Neural cell (in vitro differentiated cells): ENCODE data around the gene FNBP1. TPM values are rescaled to one million over a fixed set of nuclear protein-coding genes. Genes with fewer than 3 reads are reported as not detected.

Experiments
- H2AFZ ChIP-seq: fragments of 200-600, 300-800 bp; sonication (generic), shearing (Covaris generic); 2 replicates; pipeline ENCODE4 v1.6.0; 2014; ENCODE audit warnings: low read depth, mild to moderate bottlenecking, antibody characterized with exemption, low read length, moderate library complexity
- H3F3A ChIP-seq: fragments of 200-600 bp; shearing (Covaris generic); 2 replicates; pipeline ENCODE4 v1.6.1; 2016; ENCODE audit warnings: mild to moderate bottlenecking, moderate library complexity, mixed read lengths, antibody characterized with exemption, low read length; ENCODE audit not compliant: insufficient read depth, poor library complexity, severe bottlenecking
- H3K27ac ChIP-seq: fragments of 200-600, 300-800 bp; sonication (generic), shearing (Covaris generic); 2 replicates; pipeline ENCODE4 v1.5.1; 2014; ENCODE audit warnings: mild to moderate bottlenecking, low read length, moderate library complexity
- H3K27me3 ChIP-seq: fragments of 300-800, 200-600 bp; sonication (generic), shearing (Covaris generic); 2 replicates; pipeline ENCODE4 v1.6.0; 2014; ENCODE audit warnings: mild to moderate bottlenecking, low read depth, low read length, moderate library complexity; ENCODE audit not compliant: insufficient read depth
- H3K36me3 ChIP-seq: fragments of 300-800, 200-600 bp; sonication (generic), shearing (Covaris generic); 2 replicates; pipeline ENCODE4 v1.5.1; 2014; ENCODE audit warnings: mild to moderate bottlenecking, antibody characterized with exemption, low read length, moderate library complexity; ENCODE audit not compliant: insufficient read depth
- H3K4me2 ChIP-seq: fragments of 300-800, 200-600 bp; sonication (generic), shearing (Covaris generic); 2 replicates; pipeline ENCODE4 v1.6.0; 2014; ENCODE audit warnings: mild to moderate bottlenecking, low read length
- H3K4me3 ChIP-seq: fragments of 300-800, 200-600 bp; sonication (generic), shearing (Covaris generic); 2 replicates; pipeline ENCODE4 v1.5.1; 2014; ENCODE audit warnings: mild to moderate bottlenecking, low read length, moderate library complexity
- H3K79me2 ChIP-seq: fragments of 200-600 bp; shearing (Covaris generic); replicated peaks from 2 replicates; pipeline ENCODE4 v1.6.0; 2014; ENCODE audit warnings: mild to moderate bottlenecking, low read length, moderate library complexity; ENCODE audit not compliant: insufficient read depth
- H3K9ac ChIP-seq: fragments of 300-800, 200-600 bp; sonication (generic), shearing (Covaris generic); 2 replicates; pipeline ENCODE4 v1.6.1; 2016; ENCODE audit warnings: mild to moderate bottlenecking, low read length, mixed read lengths
- H3K9me2 ChIP-seq: fragments of 200-600 bp; shearing (Covaris generic); 2 replicates; pipeline ENCODE4 v1.6.1; 2016; ENCODE audit warnings: mild to moderate bottlenecking, low read length, mixed read lengths; ENCODE audit not compliant: insufficient read depth
- H3K9me3 ChIP-seq: fragments of 200-600, 300-800 bp; sonication (generic), shearing (Covaris generic); 2 replicates; pipeline ENCODE4 v1.6.1; 2016; ENCODE audit warnings: mild to moderate bottlenecking, mixed run types, low read length, moderate library complexity, mixed read lengths
- H4K20me1 ChIP-seq: fragments of 200-600 bp; shearing (Covaris generic); 2 replicates; pipeline ENCODE4 v1.6.1; 2016; ENCODE audit warnings: mild to moderate bottlenecking, mixed run types; ENCODE audit not compliant: insufficient read depth
- CTCF ChIP-seq: fragments of 450-650 bp; IDR thresholded peaks from 2 replicates; pipeline ENCODE4 v1.5.1; 2014; ENCODE audit warnings: antibody characterized with exemption, mild to moderate bottlenecking, moderate library complexity; ENCODE audit not compliant: poor library complexity, severe bottlenecking
- EP300 ChIP-seq: fragments of 450-650 bp; conservative IDR thresholded peaks from 2 replicates; pipeline ENCODE4 v1.6.1; 2014; ENCODE audit warnings: antibody characterized with exemption, mild to moderate bottlenecking, moderate library complexity; ENCODE audit not compliant: poor library complexity, severe bottlenecking
- EZH2 ChIP-seq: fragments of 200-600, 300-800 bp; shearing (Covaris generic), sonication (generic); IDR thresholded peaks from 2 replicates; pipeline ENCODE4 v1.6.1; 2014; ENCODE audit warnings: antibody characterized with exemption, low read length, borderline replicate concordance, mild to moderate bottlenecking; ENCODE audit not compliant: insufficient read depth, poor library complexity, severe bottlenecking
- MXI1 ChIP-seq: fragments of 450-650 bp; conservative IDR thresholded peaks from 2 replicates; pipeline ENCODE4 v1.6.1; 2014; ENCODE audit warnings: antibody characterized with exemption, mild to moderate bottlenecking; ENCODE audit not compliant: poor library complexity, severe bottlenecking
- POLR2AphosphoS5 ChIP-seq: IDR thresholded peaks from 2 replicates; pipeline ENCODE4 v1.6.1; 2012
- RAD21 ChIP-seq: fragments of 450-650 bp; conservative IDR thresholded peaks from 2 replicates; pipeline ENCODE4 v1.6.1; 2014; ENCODE audit warnings: antibody characterized with exemption, mild to moderate bottlenecking, moderate library complexity
- REST ChIP-seq: IDR thresholded peaks from 2 replicates; pipeline ENCODE4 v1.6.1; 2012; ENCODE audit warnings: borderline replicate concordance
- SMC3 ChIP-seq: fragments of 450-650 bp; conservative IDR thresholded peaks from 2 replicates; pipeline ENCODE4 v1.6.1; 2014; ENCODE audit warnings: antibody characterized with exemption, mild to moderate bottlenecking, moderate library complexity; ENCODE audit not compliant: poor library complexity
- TAF1 ChIP-seq: IDR thresholded peaks from 2 replicates; pipeline ENCODE4 v1.6.1; 2012; ENCODE audit warnings: low read depth
- polyA plus RNA-seq: library from polyadenylated mRNA; depleted of rRNA; stranded (reverse); fragments of >200 nt; gene quantifications from 2 replicates; pipeline ENCODE4 v1.2.3, GENCODE V29; 2014

FNBP1 gene
- polyA plus RNA-seq, 1 donor from 2014 or later: 16.6 TPM

GRCh38 chr9:129868023-129868871 is 174.7 kb downstream of the FNBP1 start:
- no peak for TF ChIP-seq SMC3
- no peak for TF ChIP-seq RAD21
- no peak for TF ChIP-seq EP300
- no peak for TF ChIP-seq TAF1
- TF ChIP-seq POLR2AphosphoS5: no peak
- no peak for TF ChIP-seq EZH2
- no peak for TF ChIP-seq REST
- no peak for TF ChIP-seq MXI1
- no peak for TF ChIP-seq CTCF
- no peak overlapping the region for H2AFZ ChIP-seq
- H3F3A ChIP-seq: no peaks in the 10 kb centered on the region
- no peaks in the 10 kb centered on the region for H3K27me3 ChIP-seq
- H3K9me2 ChIP-seq: no peaks in the 10 kb centered on the region
- H3K9ac ChIP-seq: no peak overlapping the region
- no peaks in the 10 kb centered on the region for H3K9me3 ChIP-seq
- H3K36me3 ChIP-seq: no peaks in the 10 kb centered on the region
- H4K20me1 ChIP-seq: no peaks in the 10 kb centered on the region
- no peak overlapping the region for H3K27ac ChIP-seq
- H3K4me3 ChIP-seq: no peak overlapping the region
- H3K4me2 ChIP-seq: no peak overlapping the region
- H3K79me2 ChIP-seq: no peaks in the 10 kb centered on the region

GRCh38 chr9:129867136-129868022 is 175.6 kb downstream of the FNBP1 start:
- Histone ChIP-seq H3K4me2 (no peak overlapping the region), H3K27ac (no peak overlapping the region), H3K36me3 (no peaks in the 10 kb centered on the region), H3K4me3 (no peak overlapping the region), H3K9me3 (no peaks in the 10 kb centered on the region), H3K9ac (no peak overlapping the region), H3K27me3 (no peaks in the 10 kb centered on the region), H2AFZ (no peak overlapping the region), H3F3A (no peaks in the 10 kb centered on the region), H4K20me1 (no peaks in the 10 kb centered on the region), H3K9me2 (no peaks in the 10 kb centered on the region), H3K79me2 (no peaks in the 10 kb centered on the region)
- TF ChIP-seq SMC3: no peak
- no peak for TF ChIP-seq POLR2AphosphoS5
- TF ChIP-seq EP300: no peak
- no peak for TF ChIP-seq REST
- no peak for TF ChIP-seq CTCF
- no peak for TF ChIP-seq RAD21
- no peak for TF ChIP-seq MXI1
- TF ChIP-seq EZH2: no peak
- TF ChIP-seq TAF1: no peak
